ENCODE results near the gene MYL12B.

The MYL12B gene

DNA sequence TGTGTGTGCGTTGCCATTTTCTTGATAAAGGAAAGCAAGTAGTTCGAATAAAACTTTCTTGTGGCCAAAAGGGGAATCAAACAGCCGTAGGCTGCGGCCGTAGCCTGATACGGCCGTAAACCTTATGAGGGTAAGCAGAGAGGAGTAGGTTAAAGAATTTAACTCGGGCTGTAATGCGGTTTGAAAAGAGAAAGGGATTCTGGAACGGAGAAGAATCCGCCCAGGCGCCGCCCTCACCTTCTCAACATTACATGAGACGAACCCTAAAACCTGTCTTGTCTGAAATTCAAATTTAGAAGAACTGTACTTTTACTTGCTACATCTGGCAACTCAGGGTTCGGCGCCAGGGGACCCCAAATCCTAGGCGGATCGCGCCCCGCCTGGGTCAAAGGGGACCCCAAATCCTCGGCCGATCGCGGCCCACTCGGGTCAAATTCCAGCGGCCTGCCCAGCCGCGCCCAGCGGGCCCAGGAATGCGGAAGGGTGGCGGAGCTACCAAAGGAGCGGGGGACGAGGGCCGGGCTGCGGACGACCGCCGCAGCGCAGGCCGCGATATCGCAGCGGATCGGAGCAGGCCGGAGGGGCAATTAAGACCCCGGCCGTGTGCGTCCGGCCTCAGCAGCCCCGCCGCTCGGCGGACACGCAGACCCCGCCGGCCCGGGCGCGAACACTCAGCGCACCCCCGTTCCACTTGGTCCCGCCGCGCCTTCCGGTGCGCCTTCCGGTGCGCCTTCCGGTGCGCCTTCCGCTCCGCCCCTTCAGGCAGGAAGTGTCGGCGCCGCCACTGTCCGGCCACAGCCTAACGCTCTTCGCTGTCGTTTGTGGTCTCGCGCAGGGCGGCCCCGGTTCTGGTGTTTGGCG is at the start of gene MYL12B:
MYL12B (plus strand) TSS at position 761 of the 861 bp plus-strand sequence. CDS start 10,766 bp downstream, outside the sequence.
- peak; percentile 86 for DNase-seq (ENCODE audit: low spot score)
- no peak for TF ChIP-seq CTCF (IDR thresholded peaks at IDR 0.05; ENCODE audit: borderline replicate concordance, control extremely low read depth, extremely low read depth, insufficient read depth, missing control alignments)
- in situ Hi-C loops (cut with MboI; ENCODE audit: low sequenced_read_pairs, unreplicated experiment): no loop called here

DNA sequence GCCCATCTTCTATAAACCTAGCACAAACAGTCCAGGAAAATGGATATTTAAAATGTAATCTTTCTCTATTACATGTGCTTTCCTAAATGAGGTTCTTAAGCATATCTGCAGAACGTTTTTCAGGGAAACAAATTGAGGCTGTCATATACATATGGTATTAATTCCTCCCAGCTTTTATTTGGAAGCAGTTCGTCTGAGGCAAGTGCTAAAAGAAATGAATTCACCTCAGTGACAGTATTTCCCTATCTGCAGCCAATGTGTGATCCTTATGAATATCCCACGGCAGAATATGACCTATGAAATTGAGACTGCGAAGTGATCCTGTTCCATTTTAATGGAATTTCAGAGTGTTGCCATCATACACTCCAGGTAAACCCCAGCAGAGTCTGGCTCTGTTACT is 49.3 kb upstream of the MYL12B start:
- DNase-seq (ENCODE audit: low spot score): no peak
- in situ Hi-C loops (cut with MboI; ENCODE audit: low sequenced_read_pairs, unreplicated experiment): no loop called here
- TF ChIP-seq CTCF (IDR thresholded peaks at IDR 0.05; ENCODE audit: borderline replicate concordance, control extremely low read depth, extremely low read depth, insufficient read depth, missing control alignments): no peak

DNA sequence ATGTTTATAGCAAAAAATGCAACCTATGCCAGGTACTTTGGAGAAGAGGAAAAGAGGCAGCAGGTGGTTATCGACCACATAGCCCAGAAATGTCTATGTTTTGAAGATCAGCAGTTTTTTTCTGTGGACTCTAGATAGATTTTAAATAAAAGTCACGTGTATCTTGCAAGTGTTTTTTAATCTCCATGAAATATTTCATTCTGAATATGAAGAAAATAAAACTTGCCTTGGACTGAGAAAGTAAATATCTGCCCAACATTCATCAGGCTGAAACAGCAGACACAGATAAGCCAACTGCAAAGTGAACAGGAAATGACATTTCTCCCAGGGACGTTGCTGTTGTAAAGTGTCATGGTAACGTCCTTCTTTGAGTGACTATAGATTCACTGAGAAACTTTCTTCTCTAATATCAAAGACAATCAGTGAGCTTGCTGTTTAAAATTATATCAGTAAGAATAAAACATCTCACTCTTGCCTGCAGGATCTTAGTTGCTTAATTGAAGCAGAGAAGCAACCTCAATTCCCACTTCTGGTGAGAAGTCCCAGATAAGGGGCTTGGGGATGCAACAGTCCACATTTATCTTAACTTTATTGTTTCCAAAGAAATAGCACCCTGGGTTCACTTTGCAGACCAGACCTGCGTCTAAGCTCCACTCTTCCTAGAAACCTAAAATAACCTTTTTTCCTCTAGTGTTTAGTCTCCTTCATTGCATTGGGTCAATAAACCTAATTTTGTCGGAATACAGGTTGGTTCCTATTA is 48.5 kb upstream of the MYL12B start:
- TF ChIP-seq CTCF (IDR thresholded peaks at IDR 0.05; ENCODE audit: borderline replicate concordance, control extremely low read depth, extremely low read depth, insufficient read depth, missing control alignments): no peak
- in situ Hi-C loops (cut with MboI; ENCODE audit: low sequenced_read_pairs, unreplicated experiment): no loop called here
- peak; percentile 53 for DNase-seq (ENCODE audit: low spot score)

DNA sequence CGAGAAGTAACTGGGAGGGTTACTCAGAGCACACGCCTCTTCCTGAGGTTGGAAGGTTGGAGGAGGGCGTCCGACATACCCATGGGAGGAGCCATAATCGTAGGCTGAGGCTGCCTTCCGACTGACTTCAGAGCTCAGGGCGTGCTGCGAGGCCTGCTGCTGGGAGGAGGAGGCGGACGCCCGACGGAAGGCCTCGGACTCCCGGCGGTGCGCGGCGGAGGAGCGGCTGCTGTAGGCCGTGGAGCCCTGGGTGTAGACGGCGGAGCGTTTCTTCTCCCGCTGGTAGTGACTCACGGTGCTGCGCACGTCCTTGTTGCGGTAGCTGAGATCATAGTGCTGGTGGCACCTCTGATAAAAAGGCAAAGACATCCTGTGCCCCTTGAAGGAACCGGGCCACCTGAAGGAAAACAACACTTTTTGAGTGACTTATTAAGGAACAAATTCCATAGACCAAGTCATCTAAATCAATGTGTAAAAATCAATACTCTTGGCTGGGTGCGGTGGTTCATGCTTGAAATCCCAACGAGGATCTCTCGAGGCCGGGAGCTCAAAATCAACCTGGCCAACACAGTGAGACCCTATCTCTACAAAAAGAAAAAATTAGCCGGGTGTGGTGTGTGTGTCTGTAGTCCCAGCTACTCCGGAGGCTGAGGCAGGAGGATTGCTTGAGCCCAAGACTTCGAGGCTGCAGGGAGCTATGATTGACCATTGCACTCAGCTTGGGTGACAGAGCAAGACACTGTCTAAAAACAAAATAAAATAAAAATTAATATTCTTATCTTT is 46.9 kb upstream of the MYL12B start:
- no peak for TF ChIP-seq CTCF (IDR thresholded peaks at IDR 0.05; ENCODE audit: borderline replicate concordance, control extremely low read depth, extremely low read depth, insufficient read depth, missing control alignments)
- DNase-seq (ENCODE audit: low spot score): no peak
- in situ Hi-C loops (cut with MboI; ENCODE audit: low sequenced_read_pairs, unreplicated experiment): no loop called here

DNA sequence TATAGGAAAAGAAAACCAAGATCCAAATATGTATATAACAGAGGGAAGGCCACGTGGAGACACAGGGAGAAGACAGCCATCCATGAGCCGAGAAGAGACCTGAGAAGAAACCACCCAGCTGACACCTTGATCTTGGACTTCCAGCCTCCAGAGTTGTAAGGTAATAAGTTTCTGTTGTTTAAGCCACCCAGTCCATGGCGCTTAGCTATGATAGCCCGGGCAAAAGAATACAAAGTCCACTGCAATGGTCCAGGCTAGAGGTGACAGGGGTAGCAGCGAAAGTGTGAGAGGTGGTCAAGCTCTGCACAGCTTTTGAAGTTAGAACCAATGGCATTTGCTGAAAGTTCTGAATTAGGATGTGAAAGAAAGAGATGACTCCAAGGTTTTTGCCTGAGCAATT is 44.9 kb upstream of the MYL12B start:
- no peak for TF ChIP-seq CTCF (IDR thresholded peaks at IDR 0.05; ENCODE audit: borderline replicate concordance, control extremely low read depth, extremely low read depth, insufficient read depth, missing control alignments)
- DNase-seq (ENCODE audit: low spot score): no peak
- in situ Hi-C loops (cut with MboI; ENCODE audit: low sequenced_read_pairs, unreplicated experiment): no loop called here

All from GM13976 (cell line).